Activated CD8-positive, alpha-beta memory T cell treated with anti-CD3 and anti-CD28 coated beads for 48 hours (primary cell): ENCODE results near the gene SMPD4.
A peak's percentile ranks its signal among the peaks of the same experiment; 100 is the strongest.
"Not testable (repeated sequence)": the region's sequence is repeated elsewhere in the genome, so short reads cannot be mapped to it uniquely, and the experiment has no call there.

Source experiments
- DNase-seq, 3 experiments: peaks; one replicate each; pipeline ENCODE4 v3.0.0-alpha.2; 2020; ENCODE audit warnings: low read depth in 2 of 3, low spot score in 2 of 3

SMPD4 gene

GRCh38 chr2:130159376-130159775, 22.0 kb downstream of the SMPD4 start:
- DNase-seq = not testable (repeated sequence)

DNA sequence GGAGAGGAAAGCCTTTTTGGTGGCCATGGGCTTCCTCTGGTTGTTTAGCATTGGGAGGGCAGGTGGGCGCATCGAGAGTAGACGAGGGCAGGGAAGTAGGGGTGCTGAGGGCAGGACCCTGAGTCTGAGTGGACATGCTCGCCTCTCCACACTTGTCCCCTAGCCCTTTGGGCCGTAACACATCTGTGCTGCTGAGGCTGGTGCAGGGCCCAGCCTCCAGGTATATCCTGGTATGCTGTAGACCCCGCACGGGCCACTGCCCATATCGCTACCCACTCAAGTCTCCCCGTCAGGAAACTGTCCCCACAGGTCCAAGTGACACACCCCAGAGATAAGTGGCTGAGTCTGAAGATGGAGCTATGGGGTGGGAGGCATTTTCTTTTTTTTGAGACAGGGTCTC, 22.8 kb downstream of the SMPD4 start:
- DNase-seq = no peak

DNA sequence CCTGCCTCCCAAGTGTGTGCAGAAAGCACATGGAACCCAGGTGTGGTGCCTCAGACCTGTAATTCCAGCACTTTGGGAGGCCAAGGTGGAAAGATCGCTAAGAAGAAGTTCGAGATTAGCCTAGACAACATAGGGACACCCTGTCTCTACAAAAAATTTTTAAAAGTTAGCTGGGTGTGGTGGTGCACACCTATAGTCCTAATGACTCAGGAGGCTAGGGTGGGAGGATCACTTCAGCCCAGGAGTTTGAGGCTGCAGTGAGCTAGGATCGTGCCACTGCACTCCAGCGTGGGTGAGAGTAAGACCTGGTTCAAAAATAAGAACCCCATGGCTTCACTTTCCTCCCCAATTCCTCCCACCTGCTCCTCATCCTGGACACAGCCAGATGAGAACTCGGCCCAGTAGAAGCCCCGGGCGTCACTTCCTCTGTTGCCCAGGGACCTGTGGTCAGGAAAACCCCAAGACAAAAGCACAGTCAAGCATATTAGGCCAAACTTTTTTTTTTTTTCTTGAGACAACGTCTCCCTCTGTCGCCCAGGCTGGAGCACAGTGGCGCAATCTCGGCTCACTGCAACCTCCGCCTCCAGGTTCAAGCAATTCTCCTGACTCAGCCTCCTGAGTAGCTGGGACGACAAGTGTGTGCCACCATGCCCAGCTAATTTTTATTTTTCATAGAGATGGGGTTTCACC, 23.4 kb downstream of the SMPD4 start:
- not testable (repeated sequence) for DNase-seq

DNA sequence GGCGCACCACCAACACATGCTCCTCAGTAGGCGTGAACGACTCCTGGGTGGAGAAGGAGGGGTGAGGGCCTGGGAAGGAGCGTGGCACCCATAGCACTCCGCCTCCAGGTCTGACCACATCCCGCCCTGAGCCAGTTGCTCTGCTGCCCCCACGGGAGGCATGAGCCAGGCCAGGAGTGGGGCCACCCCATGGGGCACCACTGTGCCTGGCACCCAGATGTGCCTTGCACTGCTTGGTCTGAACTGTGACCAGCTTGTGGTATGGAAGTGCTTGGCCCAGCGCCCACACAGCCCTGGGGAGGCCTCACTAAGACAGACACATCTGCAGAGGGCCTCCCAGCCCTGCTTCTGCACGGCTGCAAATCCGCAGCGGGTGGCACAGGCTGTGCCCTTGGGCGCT, 24.0 kb downstream of the SMPD4 start:
- not testable (repeated sequence) for DNase-seq

DNA sequence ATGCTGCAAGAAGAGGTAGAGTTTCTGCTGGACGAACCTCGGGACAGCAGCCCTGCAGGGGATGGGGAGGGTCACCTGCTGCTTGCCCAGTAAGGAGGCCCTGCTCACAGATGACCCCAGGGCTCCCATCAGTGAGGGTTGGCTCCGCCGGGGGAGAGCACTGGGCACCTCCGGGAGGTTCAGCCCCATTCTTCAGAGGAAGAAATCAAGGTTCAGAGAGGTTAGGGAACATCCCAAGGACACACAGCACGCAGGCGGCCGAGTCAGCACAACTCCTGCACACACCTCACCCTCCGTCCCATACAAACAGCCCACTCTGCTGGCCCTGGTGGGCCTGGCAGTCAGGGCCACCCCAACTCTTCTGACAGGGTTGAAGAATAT, 24.8 kb downstream of the SMPD4 start:
- no peak for DNase-seq

GRCh38 chr2:130155956-130156623, 25.3 kb downstream of the SMPD4 start:
- DNase-seq = not testable (repeated sequence)

DNA sequence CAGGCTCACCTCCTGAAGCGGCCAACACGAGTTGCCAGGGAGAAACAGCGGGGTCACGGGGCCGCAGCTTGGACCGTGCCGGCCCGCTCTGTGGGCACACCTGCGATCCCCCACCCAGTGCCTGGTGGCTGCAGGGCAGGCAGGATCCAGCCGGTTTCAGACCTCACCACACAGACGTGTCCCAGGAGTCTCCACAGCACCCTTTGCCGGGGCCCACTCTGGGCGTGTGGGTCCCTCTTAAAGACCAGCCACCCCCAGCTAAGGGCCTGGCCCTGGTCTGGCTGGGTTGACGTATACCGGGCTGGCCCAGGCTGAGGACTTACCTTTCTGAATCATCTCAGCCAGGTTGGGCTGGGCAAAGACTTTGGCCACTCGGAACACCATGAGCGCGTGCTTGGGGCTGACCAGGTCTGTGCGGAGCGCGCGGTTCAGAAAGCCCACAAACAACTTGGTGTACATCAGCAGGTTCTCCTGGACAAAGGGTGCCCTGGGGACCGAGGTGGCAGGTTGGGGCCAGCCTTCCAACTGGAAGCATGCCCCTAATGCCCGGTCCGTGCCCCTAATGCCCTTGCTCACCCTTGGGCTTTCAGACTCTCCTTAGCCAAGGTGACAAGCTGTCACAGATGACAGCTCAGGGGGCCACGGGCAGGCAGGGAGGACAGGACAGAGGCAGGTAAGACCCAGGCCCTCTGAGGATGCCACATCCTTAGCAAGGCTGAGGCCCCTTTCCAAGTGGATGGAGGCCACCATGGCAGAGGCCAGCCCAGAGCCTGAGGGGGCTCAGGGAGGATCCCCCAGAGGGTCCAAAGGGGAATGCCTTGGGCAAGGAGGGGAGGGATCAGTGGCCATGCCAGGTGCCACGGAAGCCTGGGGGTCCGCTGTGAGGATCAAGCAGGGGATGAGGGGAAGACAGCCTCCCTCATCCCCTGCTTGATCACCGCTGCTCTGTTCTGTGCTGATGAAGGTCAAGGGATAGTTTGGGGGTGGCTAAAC, 26.3 kb downstream of the SMPD4 start:
- no peak for DNase-seq

DNA sequence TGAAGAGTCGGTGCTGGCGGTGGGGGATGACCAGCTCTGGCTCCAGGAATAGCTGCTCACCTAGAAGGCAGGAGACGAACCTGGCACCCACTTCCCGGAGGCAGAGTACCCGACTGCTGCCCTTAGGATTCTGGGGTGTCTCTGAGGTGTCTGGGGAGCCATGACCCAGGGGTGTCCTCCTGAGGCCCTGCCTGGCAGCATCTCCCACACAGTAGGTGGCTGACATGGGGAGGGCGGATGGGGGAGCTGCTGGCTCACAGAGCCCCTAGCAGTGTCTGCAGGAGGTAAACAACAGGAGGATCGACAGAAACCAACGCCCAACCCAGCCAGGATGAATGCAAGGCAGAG, 27.0 kb downstream of the SMPD4 start:
- DNase-seq = not testable (repeated sequence)

DNA sequence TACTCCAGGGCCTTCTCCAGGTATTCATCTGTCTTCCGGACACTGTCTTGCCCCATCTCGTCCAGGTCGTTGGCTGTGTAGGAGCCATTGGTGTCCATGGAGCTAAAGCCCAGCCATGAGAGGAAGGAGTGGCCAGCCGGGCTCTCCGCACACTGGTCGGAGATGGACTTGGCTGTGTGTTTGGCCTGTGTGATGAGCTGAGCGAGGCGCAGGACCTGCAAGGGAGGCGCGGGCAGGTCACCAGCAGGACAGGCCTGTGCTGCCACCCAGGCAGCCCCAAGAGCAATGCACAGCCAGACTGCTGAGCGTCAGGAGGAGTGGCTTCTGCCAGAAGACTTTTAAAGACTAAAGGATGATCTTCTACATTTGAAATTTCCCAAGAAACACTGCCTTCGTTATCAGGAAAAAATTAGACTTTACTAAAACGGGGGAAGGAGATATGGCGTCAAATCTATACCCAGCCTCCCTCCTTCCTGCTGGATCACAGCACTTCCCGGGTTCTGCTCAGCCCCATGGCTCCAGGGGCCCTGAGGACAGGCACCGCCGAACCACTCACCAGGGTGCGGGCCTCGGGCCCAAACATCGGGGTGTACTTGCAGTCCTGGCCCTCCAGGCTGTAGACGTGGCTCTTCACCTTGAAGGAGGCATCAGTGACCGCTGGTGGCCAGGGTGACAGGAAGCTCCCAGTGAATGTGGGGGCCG, 27.5 kb downstream of the SMPD4 start:
- DNase-seq = not testable (repeated sequence)

GRCh38 chr2:130152816-130153595, 28.4 kb downstream of the SMPD4 start:
- no peak for DNase-seq

DNA sequence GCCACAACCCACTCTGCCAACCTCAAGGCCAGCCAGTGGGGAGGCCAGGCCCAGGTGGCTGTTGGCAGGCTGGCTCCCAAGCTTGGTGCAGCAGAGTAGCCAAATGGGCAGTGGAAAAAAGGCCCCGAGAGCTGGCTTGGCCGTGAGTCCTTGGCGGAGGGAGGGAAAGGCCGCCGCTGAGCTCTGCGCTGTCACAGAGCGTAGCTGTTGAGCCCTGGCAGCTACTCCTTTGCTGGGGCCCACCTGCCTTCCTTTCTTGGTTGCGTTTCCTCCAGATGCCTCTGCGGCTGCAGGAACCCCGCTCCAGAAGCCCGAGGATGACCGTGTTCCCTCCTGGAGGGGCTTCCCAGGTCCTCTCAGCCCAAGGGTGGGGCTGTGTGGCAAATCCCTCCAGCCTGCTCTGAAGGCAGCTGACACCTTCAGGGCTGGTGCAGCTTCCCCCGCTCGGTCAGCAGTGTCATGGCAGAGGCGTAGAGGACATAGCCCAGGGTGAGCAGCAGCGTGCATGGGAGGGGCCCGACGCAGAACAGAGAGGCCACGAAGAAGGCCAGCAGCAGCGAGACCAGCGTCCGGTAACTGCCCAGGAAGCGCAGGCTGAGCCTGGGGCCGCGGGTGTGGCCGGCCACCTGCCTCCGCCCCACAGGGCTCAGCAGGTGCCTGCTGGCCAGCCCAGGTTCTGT, 29.1 kb downstream of the SMPD4 start:
- not testable (repeated sequence) for DNase-seq

DNA sequence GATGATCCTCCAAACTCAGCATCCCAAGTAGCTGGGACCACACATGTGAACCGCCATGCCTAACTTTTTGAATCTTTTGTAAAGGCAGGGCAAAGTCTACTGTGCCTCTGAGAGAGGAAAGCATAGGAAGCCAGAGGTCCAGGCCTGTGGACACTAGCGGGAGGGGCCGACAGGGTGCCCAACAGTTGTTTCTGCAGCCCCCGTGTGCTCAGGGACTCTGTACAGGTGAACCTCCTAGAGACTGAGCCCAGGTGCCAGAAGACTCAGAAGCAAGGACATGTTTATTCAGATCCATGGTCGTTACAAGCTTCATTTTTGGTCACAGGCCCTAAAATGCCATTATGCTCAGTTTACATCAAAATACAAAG, 30.3 kb downstream of the SMPD4 start:
- not testable (repeated sequence) for DNase-seq

- no peak for DNase-seq
These were observed 30.9 kb downstream of the SMPD4 start for GRCh38 chr2:130150181-130151144.

DNA sequence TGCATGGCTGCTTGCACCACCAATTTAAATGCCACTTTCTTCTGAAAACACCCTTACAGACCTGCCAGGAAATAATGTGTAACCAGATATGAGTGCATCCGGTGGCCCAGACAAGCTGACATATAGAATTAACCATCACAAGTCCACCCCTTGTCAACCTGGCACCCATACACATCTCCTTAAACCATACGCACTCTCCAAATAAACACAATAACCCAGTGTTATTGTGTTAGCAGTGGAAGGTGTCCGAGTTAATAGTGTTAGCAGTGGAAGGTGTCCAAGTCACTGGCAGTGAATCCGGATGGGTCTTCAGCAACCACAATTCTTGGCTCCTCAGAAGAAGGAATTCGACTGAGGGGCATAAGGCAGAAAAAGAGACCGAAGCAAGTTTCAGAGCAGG, 32.9 kb downstream of the SMPD4 start:
- DNase-seq = not testable (repeated sequence)

- peak in 1 of 3 experiments; percentile 42 for DNase-seq
These were observed 36.4 kb downstream of the SMPD4 start, which contains the start of gene CCDC74B for GRCh38 chr2:130145006-130145414. CCDC74B (minus strand) TSS chr2:130145112; CDS start chr2:130144996, 116 bp downstream.

- DNase-seq = not testable (repeated sequence)
These were observed 37.9 kb downstream of the SMPD4 start for GRCh38 chr2:130143266-130144039.

- not testable (repeated sequence) for DNase-seq
These were observed 38.8 kb downstream of the SMPD4 start for GRCh38 chr2:130142396-130143265.
